NCI-H748 (cell line): ENCODE results near the gene MIER2.

Source experiments
- DNase-seq: peaks from one replicate; lab custom pipeline; 2025; ENCODE audit not compliant: unreplicated experiment; lab: John Stamatoyannopoulos, UW

MIER2 gene

DNA sequence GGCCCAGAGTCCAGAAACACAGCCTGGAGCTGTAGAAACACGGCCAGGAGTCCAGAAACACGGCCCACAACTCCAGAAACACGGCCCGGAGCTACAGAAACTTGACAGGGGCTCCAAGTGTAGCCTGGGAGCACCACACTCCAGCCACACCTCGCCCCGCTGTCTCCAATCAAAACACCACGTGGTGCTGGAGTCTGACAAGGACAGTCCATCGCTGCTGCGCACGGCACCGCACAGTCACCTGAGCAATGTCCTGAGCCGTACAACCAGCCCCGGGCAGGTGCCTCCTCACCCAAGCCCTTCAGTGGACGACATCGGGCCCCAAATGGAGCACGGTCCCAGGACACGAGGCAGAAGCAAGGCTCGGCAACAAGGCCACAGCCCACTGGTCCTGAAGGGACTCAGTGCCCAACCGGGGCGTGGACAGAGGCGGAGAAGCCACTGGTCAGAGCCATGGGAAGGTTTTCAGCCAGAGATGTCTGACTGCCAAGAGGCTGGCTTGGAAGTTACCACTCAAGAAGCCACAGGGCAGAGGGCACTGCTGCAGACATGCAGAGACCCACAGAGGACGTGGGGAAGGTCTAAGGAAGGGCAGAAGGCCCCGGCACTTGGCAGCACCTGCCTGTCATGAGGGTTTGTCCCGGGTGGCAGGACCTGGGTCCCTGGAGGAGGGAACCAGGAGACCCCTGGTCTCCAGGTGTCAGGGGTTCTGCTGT is 33.7 kb downstream of the MIER2 start:
- no peak for DNase-seq

DNA sequence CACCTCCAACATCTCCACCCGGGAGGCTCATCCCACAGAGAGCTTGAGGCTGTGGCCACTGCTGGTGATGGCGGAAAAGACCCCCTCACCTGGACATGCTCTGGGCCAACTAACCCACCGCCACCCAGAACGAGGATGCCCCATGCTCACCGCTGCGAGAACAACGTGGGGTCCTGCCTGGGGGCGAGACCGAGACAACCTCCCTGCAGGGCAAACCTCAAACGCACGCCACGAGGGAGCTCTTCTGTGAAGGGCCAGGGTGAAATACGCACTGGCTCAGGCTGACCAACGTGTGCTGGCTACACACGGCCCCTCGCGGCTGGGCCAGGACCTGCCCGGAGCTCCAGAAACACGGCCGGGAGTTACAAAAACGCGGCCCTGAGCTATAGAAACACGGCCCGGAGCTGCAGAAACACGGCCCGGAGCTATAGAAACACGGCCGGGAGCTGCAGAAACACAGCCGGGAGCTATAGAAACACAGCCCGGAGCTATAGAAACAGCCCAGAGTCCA is 34.4 kb downstream of the MIER2 start:
- DNase-seq: no peak

DNA sequence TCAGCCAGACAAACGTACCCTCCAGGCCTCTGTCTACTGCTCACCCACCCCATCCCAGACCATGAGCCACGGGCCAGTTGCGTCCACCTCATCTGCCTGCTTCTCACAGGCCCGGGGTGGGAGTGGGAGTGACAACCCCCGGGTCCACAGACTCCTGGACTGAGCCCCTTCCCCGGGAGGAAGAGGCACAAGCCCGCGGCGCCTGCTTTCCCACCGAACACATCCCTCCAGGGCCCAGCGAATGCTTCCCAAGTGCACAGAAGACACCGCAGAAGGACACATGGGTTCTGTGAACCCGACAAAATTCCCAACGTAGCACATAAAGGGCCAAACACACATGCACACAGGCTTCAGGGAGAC is 35.4 kb downstream of the MIER2 start:
- no peak for DNase-seq

DNA sequence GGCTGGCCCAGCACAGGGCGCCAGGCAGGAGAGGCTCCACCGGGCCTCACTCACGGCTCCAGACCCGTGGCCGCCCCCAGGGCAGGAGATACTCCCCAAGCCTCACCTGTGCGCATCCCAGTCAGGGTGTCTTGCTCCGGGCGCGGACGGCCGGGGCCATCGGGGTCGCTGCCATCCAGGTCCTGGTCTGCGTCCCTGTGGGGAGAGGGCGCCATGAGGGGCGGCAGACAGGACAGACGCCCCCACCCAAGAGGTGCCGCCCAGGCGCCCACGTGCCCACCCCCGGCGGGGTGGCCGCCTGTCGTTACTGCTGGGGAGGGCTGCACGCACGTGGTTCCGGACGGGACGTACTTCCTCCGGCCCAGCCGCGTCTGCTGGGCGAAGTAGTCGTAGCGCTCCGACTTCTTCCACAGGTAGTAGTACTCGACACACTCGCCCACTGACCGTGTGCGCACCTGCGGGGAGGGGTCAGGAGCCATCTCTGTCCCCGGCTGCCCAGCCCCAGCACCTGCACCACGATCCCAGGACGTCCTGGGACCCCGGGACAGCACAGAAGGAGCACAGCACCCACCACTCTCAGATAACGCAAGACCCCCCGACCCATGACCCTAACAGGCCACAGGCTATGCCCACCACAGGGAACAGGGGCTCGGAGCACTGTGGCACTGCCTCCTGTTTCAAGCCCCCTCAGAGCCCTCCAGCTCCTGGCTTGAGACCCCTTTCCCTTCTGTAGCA is 36.0 kb downstream of the MIER2 start:
- no peak for DNase-seq

DNA sequence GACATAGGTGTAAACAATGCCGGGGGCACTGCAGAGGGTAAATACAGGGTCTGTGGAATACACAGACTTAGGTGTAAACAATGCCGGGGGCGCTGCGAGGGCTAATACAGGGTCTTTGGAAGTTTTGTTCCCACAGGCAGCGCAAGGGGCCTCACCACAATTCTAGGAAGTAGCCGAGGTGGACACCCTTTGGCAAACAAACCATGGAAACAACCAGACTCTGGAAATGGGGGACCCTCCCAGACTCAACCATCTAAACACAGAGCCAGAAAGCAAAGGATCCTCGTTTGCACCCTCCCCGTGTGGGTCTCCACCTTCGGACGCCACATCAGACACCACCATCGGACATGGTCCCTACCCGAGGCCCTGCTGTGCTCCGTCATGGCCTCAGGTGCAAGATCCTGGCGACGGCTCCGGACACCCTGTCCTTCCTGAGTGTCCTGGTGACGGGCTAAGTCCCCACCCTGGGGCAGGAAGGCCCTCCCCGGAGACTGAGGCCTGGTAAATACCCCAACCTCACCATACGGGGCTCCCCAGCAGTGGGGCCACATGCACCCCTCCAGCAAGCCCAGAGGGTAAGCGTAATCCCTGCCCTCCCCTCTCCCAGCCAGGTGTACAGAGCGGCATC is 36.7 kb downstream of the MIER2 start:
- DNase-seq: no peak

DNA sequence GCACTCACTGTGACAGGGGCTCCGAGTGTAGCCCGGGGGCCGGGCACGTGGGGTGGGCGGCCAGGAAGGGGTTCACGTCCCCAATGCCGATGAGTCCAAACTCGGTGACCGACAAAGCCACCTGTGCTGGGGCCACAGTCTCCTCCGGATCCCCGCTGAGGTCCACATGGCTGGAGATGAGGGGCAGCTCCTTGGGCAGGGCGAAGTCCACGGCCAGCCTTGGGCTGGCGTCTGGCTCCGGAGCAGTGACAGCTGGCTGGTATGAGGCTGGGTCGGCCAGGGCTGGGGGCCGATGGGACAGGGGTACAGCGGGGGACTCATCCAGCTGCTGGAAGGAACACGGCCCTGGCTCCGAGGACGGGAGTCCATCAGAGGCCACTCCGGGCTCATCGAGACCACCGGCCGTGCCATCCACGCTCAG is 37.5 kb downstream of the MIER2 start:
- DNase-seq: no peak

DNA sequence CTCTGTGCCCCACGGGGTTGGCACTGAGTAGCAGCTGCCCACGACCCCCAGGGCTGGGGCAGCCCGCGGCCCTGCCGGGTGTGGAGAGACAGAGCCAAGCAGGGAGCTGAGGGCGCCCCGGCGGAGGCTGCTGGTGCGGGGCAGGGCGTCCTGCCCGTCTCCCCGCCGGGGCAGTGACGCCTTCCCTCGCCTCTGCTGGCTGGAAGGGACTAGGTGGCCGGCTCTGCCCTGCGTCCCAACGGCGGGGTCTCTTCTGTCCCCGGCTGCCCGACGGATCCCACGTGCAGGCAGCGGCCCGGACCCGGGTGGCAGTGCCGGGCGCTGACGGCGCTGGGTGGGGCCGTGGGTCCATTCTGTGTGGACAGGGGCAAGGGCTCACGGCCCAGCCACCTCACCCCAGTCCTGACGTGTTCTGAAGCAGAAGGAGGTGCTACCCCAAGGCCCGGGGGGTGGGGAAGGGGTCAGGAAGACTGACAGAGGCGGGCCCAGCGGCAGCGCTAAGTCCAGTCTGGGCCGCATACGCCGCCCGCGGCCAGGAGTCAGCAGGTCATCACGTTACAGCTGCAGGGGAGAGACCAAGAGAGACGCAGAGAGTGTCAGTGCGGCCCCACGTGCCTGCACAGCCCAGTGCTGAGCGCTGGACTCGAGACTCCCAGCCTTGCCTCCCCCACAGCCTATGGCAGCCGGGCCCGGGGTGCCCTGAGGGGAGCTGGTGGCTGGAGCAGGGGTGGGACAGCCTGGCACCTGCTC is 38.3 kb downstream of the MIER2 start:
- no peak for DNase-seq

DNA sequence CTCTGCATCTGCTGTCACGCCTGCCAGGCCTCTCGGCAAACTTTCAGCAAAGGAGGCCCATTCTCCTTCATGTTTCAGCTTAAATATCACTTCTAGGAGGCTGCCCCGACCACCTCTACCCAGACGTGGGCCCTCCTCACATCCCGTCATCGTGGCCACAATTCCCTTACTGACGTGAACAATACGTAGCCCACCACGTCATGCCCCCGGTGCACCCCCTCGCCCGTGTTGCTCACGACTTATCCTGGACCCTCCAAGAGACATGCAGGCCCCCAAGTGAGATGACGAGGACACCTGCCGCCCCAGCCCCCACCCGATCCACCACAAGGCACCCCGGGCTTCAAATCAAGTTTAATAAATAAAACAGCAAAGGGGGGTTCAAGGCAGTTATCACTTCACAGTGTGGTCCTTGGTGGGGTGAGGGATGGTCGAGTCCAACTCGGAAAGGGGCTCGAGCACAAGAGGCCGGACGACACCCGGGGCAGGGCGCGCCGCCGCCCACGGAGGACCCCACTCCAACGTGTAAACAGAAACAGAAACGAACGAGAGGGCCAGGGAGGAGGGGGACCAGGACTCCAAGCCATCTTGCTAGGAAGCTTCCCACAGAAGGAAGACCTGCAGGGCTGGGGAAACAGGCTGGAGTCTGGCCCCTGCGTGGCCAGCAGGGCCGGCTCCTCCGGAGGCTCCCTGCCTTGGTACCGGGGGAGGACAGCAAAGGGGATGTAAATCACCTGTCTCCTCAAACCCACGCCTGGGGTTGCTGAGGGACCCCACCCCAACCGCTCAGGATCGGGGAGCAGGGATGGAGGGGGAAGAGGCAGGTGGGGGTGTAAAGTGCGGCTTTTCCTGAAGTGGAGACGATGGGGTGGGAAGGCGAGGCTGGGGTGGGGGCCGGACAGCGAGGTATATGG is 39.1 kb downstream of the MIER2 start:
- DNase-seq: no peak

DNA sequence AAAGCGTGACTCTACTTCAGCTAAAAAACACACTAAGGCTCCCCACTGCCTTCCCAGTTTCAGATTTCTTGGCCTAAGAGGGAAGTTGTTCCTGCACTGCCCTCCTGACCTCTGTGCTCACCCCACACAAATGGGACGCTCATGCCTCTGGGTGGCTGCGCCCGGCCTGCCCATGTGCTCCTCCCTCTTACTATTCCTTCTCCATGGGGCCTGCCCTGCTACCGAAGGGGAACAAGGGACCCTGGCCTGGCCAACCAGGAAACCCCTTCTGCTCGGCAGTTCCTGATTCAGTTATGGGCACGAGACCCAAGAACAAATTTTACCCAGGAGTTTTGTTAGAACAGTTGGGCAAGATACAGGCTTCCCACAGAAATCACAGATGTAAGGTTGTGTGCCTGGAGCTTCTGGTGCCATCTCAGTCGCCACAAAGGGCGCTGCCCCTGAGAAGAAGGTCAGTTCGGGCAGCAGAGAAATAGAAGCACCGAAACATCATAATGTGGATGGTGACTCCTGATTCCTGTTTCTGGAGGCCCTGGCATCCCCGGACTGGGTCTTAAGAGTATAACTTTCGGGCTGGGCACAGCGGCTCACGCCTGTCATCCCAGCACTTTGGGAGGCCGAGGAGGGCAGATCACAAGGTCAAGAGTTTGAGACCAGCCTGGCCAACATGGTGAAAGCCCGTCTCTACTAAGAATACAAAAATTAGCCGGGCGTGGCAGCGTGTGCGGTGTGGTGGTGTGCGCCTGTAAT is 47.9 kb downstream of the MIER2 start:
- DNase-seq: no peak

DNA sequence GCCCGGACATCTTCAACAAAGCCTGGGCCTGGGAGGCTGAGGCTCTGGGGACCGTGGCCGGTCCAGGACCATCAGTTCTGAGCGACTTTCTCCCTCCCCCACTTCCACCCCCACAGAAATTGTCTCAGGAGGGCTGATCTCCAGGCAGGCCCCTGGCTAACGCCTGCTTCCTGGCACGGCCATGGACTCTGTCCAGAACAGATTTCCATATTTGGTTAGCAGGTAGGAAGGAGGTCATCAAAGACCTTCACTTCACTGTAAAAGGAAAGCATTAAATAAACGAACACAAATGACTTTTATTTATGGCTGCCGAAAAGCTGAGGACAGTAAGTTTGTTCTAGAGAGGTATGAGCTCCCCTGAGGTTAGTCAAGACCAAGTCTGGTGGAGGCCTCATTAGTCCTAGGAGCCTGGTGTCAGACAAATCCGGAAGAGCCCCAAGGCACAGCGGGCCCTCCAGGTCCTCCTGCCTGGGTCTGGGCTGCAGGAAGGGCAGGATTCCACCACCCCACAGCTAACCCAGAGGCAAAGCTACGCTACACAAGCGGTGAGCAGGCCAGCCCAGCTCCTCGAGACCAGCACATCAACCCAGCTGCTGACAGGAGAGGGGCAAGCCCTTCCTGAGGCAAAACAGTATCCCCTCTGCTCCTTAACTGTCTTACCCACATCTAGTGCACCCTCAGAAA is 48.8 kb downstream of the MIER2 start:
- DNase-seq: no peak

DNA sequence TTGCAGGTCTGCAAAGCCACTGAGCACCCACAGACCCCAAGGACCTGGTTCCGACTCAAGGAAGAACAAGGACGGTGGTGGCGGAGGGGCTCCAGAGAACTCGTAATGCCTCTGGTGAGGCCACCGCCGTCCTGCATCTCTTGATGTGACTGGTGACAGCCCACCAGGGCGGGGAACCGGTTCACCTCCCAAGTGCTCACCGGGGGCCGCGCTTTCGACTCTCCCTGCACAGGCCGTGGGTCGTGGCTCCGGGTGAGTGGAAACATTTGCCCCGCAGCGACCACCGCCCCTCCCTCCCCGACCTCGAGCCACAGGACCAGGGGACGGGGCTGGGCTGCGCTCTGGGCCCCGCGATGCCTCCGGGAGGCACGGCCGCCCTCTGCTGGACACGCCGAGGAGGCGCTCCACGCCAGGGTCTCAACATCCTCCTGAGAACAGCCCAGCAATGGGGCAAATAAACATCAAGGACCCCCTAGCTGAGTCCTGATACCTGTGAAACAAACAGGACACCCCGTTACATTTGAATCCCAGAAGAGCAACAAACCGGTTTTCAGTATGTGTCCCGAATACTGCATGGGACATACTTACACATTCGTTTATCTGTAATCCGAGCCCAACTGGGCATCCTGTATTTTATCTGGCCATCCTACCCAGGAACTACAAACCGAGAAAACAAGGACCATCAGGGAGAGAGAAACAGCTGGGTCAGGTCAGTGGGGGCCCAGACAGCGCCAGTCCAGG is 49.5 kb downstream of the MIER2 start:
- DNase-seq: peak; percentile 47

DNA sequence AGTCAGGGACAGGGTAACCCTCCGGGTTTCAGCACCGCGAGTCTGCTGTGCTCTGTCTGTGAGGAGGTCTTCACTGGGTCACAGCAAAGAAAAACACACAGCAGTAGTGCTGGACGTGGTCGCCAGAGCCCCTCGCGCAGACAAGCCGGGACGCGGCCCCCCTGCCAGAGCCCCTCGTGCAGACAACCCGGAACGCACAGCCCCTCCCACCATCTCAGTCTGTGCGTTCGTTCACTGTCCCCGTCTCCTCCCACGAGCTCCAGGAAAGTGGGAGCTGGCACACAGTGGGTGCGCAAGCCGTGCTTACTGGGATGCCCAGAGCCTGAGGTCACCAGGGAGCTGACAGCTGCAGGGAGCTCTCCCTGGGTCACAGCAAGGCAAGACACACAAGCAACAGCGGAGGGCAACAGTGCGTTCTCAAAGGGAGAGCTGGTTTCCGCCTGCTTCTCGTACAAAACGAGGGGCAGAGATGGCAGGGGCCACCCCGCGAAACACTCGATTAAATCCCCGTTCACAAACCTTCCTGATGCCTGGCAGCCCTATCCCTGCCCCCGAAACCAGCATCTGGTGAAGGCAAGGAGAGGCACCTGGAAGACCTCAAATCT is 50.2 kb downstream of the MIER2 start:
- DNase-seq: no peak

DNA sequence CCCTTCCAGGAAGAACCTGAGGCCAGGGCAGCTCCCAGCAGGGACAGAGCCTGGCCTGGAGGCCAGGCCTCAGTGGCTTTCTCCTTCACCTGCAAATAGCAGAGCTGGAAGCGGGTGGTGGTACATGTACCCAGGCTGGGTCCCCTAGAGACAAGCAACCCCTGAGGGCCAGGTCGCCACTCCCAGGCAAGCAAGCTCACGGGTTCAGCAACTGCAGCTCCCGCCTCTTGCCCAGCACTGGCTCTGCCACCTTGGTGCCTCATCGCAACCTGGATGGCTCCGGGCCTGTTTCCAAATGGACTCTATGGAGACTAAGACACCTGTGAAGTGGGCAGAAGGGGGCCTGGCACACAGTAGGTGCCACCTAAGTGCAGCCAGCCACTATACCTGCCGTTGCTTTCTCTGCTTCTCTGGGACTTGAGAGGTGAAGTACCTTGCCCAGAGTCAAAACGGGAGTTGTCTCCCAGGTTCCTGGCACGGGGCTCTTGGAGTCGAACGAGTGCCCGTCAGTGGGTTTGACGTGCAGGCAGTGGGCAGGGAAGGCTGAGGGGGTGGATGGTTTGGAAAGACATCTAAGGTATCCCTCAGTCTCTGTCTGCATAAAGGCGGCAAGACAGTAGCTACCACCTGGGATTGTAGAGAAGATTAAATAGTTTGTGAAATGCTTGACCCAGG is 51.0 kb downstream of the MIER2 start:
- no peak for DNase-seq

DNA sequence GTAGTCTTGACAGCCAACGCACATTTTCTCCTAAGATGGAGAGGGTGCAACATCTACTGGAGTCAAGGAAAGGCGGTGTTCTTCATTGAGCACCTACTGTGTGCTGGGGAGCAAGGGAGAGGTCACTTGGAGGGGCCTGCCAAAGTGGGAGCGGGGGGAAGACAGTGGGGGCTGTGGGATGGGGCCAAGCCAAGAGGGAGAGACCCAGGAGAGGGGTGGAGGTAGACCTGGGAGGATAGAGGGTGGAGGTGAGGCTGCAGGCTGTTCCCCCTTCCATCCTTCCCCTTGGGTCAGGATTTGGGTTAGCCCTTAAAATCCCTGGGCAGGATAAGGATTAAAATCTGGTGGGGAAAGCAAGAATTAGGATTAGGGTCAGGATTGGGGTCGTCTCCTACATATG is 51.6 kb downstream of the MIER2 start:
- DNase-seq: no peak

DNA sequence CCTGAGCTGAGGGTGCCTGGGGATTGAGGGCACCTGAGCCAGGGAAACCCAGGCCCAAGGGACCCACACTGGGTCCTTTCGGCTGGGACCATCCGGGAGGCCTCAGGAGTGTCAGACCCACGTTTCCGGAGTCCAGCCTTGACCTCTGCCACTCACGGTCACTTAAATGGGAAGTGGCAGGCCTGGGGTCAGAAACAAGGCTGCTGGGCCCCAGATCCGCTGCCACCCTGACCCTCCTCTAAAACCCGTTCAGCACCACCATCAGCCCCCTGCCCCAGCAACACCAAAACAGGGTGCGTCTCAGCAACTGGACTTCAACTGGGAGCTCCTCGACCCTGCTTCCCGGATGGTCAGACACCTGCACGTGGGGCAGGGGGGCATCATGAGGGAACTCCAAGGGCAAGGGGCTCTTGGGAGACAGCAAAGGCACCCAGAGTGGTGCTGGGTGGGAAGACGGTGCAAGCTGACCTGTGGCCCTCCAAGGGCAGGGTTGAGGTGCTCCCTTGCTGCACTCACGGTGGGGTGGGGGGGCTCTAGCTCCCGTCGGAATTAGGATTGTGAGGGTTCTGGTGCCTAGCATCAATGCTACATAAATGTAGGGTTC is 52.2 kb downstream of the MIER2 start:
- no peak for DNase-seq

DNA sequence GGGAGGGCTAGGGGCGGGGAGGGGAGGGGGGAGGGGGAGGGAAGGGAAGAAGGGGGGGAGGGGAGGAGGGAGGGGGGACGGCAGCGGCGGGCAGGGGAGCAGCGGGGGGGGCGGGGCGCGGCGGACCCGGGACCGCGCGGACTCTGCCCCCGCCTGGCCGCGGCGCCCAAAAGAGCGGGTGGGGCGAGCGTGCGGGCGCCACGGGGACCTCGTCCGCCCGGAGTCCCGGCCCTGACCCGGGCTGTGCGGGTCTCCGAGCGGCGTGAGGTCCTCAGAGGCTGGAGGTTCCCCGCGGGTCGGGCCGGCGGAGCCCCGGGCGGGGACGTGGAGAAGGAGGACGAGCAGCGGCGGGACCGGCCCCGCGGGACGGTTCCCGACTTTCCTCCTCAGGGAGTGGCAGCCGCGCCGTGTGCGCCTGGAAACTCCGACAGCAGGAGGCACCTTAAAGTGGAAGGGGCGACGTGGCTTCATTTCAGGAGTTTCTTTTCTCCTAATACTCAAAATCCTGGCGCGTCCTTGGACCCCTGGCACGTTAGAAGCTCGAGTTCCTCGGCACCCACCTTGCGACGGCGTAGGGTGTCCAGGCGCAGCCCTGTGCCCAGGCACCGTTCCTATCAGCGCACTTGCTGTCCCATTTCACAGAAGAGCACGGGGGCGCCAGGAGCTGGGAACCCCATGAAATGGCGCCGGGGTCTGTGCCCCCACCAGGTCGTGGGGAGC is 52.9 kb downstream of the MIER2 start:
- DNase-seq: peak; percentile 9
